Prostate gland (tissue), 2 donors: Measurements from ENCODE around the gene MAGI2. TPM values are rescaled to one million over a fixed set of nuclear protein-coding genes. Genes with fewer than 3 reads are reported as not detected.
A peak's percentile ranks its signal among the peaks of the same experiment; 100 is the strongest.

Source experiments
- DNase-seq: peaks from one replicate; pipeline ENCODE4 v3.0.0-alpha.2; 2019; ENCODE audit warnings: low spot score
- H3K27ac ChIP-seq, 2 donors: fragments of 200-600 bp; sonication (generic); 2 replicates each; pipeline ENCODE4 v1.5.1; 2017 to 2019
- H3K27me3 ChIP-seq: fragments of 200-600 bp; sonication (generic); replicated peaks from 2 replicates; pipeline ENCODE4 v1.5.1; 2019; ENCODE audit not compliant: insufficient read depth
- H3K36me3 ChIP-seq, 2 donors: fragments of 200-600 bp; sonication (generic); 1 replicate in 1 of 2; 2 replicates in 1 of 2; pipeline versions ENCODE4 v1.5.1 to v1.8.1; 2017 to 2019
- H3K4me1 ChIP-seq: fragments of 200-600 bp; sonication (generic); replicated peaks from 2 replicates; pipeline ENCODE4 v1.5.1; 2019
- H3K4me3 ChIP-seq, 2 donors: fragments of 200-600 bp; sonication (generic); 2 replicates each; pipeline ENCODE4 v1.5.1; 2017 to 2019
- H3K9me3 ChIP-seq: fragments of 200-600 bp; sonication (generic); 2 replicates; pipeline ENCODE4 v1.5.1; 2017
- POLR2A ChIP-seq: fragments of 450-650 bp; IDR thresholded peaks from one replicate; pipeline ENCODE4 v1.6.1; 2016; ENCODE audit warnings: antibody characterized with exemption, mild to moderate bottlenecking
- POLR2AphosphoS5 ChIP-seq: sonication (generic); formaldehyde crosslinking; IDR thresholded peaks from one replicate; pipeline ENCODE4 v1.6.1; 2017; ENCODE audit warnings: antibody characterized with exemption
- WGBS: methylation state at CpG from one replicate; pipeline ENCODE4 v1.1.5; 2018; 5-methylcytosine and 5-hydroxymethylcytosine counted together
- intact Hi-C: fragments of 100-400 bp; cut with DNase I; formaldehyde crosslinking; loops from one replicate; pipeline ENCODE4 v1.14.2; 2022
- total RNA-seq, 2 donors: library from RNA; depleted of rRNA; stranded (reverse); fragments of >200 nt; gene quantifications; one replicate each; pipeline ENCODE4 v1.1.0, GENCODE V29; 2016
- TF ChIP-seq, protein P1 (sequence below), 4 experiments: fragments of 200-600 bp in 2 of 4; fragments of 450-650 bp in 2 of 4; sonication (generic) in 2 of 4; IDR thresholded peaks; 1 replicate in 3 of 4; 2 replicates in 1 of 4; pipeline ENCODE4 v1.5.1; 2016 to 2019; ENCODE audit warnings: antibody characterized with exemption in 4 of 4, mild to moderate bottlenecking in 2 of 4, moderate library complexity in 2 of 4

The MAGI2 gene
- 10 to 100 TPM; 27.1 to 31.3 TPM for total RNA-seq

DNA sequence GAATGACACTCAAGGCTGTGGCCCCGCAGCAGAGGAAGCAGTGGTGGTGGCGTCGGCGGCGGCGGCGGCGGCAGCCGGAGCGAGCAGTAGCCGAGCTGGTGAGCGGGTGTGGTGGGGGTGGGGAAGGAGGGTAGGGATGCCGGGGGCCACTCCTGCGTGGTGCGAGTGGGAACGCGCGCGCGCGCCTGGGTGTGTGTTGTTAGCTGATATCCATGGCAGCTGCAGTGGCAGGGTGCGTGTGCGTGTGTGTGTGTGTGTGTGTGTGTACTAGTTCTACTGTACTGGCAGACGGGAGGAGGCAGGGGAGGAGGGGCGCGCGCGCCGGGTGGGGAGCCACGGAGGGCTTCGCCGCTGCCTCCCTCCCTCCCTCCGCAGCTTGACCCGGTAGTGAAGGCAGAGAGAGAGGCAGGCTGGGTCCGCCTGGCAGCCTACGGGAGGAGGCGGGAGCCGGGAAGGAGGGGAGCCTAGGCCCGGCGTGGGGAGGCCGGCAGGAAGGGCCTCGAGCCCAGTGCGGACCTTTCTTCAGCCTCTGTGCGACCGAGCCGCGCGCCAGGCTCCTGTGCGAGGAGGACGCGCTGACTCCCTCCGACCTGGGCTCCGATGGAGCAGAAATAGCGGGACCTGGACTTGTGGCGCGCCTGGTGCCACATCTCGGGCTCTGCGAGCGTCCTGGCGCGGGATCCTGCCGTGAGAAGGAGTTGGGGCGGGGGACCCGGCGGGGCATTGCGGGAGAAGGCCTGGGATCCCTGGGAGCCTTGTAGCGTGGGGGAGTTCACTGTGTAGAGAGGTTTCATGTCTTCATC lies at the start of gene MAGI2:
TSS of gene MAGI2 (minus strand) at position 110 of the 803 bp plus-strand sequence. CDS start 347 bp downstream, outside the sequence.
- WGBS: under 1% methylated on average over 66 of the region's 67 CpGs
- Histone ChIP-seq H3K9me3 (no peaks in the 10 kb centered on the region), H3K4me3 (peak within 1 kb of the TSS; percentile 52 to 58), H3K27me3 (no peaks in the 10 kb centered on the region), H3K4me1 (no peaks in the 10 kb centered on the region), H3K36me3 (no peaks in the 10 kb centered on the region), H3K27ac (peak within 1 kb of the TSS; percentile 89 to 90)
- peak; percentile 47 for TF ChIP-seq POLR2AphosphoS5
- TF ChIP-seq, protein P1, sequence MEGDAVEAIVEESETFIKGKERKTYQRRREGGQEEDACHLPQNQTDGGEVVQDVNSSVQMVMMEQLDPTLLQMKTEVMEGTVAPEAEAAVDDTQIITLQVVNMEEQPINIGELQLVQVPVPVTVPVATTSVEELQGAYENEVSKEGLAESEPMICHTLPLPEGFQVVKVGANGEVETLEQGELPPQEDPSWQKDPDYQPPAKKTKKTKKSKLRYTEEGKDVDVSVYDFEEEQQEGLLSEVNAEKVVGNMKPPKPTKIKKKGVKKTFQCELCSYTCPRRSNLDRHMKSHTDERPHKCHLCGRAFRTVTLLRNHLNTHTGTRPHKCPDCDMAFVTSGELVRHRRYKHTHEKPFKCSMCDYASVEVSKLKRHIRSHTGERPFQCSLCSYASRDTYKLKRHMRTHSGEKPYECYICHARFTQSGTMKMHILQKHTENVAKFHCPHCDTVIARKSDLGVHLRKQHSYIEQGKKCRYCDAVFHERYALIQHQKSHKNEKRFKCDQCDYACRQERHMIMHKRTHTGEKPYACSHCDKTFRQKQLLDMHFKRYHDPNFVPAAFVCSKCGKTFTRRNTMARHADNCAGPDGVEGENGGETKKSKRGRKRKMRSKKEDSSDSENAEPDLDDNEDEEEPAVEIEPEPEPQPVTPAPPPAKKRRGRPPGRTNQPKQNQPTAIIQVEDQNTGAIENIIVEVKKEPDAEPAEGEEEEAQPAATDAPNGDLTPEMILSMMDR (IDR thresholded peaks at IDR 0.05): no peak
- intact Hi-C loops: loop anchor here (5.0 kb wide), 1 partner anchor 1431 kb away; no protein-coding TSS in a partner anchor
- peak; percentile 43 for DNase-seq

DNA sequence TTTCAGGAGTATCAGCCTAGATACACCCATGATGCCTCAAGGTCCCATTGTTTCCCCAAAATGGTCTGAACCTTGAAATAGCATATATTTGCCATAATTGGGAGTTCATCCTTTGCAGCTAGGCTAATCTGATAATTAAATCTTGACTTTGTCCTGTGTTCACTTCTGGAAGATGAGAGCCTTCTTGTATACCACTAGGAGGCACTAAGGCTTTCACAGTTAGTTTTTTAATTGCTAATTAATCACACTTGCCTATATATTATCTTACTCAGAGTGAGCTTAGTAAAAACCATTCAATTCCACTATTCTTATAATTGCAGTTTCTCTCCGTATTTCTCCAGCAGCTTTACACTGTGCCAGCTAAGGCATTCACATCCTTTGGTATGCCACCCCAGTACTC lies 48.7 kb upstream of the MAGI2 start:
- no peak for TF ChIP-seq POLR2AphosphoS5
- TF ChIP-seq, protein P1 (IDR thresholded peaks at IDR 0.05): no peak
- TF ChIP-seq POLR2A: no peak
- intact Hi-C loops: no loop called here
- Histone ChIP-seq H3K4me1 (no peaks in the 10 kb centered on the region), H3K27me3 (no peaks in the 10 kb centered on the region), H3K27ac (no peak overlapping the region), H3K9me3 (no peaks in the 10 kb centered on the region), H3K4me3 (no peak overlapping the region), H3K36me3 (no peaks in the 10 kb centered on the region)
- DNase-seq: no peak
- WGBS: 96% methylated on average over 1 of the region's 1 CpG

DNA sequence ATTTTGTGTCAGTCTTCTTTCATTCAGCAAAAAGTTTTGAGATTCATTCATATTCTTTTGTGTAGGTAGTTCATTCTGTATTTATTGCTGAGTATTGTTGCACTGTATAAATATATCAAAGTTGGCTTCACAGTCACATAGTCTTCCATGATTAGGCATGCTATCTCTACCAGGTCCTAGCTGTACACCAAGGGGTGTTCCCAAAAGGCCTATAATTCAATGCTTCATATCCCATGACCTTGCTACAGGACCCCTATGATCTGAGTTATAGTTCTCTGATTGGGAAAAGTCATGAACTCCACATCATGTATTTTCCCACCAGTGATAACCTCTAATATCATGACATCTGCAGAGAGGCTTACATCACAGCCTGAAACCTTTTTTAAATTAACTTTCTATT lies 47.3 kb upstream of the MAGI2 start:
- Histone ChIP-seq H3K27me3 (no peaks in the 10 kb centered on the region), H3K4me1 (no peaks in the 10 kb centered on the region), H3K9me3 (no peaks in the 10 kb centered on the region), H3K36me3 (no peaks in the 10 kb centered on the region), H3K27ac (no peak overlapping the region), H3K4me3 (no peak overlapping the region)
- TF ChIP-seq, protein P1 (IDR thresholded peaks at IDR 0.05): no peak
- TF ChIP-seq POLR2A (no peak), POLR2AphosphoS5 (no peak)
- intact Hi-C loops: no loop called here
- DNase-seq: no peak

DNA sequence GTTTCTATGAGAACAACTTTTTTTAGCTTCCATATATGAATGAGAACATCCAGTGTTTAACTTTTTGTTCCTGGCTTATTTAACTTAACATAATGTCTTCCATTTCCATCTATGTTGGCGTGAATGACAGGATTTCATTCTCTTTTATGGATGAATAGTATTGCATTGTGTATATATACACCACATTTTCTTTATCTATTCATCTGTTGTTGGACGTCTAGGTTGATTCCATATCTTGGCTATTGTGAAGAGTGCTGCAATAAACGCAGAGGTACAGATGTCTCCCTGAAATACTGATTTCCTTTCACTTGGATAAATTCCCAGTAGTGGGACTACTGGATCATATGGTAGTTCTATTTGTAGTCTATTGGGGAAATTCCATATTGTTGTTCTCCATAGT lies 44.3 kb upstream of the MAGI2 start:
- TF ChIP-seq POLR2AphosphoS5: no peak
- TF ChIP-seq, protein P1 (IDR thresholded peaks at IDR 0.05): no peak
- TF ChIP-seq POLR2A: no peak
- H3K27ac ChIP-seq: no peak overlapping the region
- no peaks in the 10 kb centered on the region for H3K27me3 ChIP-seq
- 62% methylated on average over 3 of the region's 3 CpGs for WGBS
- no peaks in the 10 kb centered on the region for H3K4me1 ChIP-seq
- intact Hi-C loops: no loop called here
- H3K4me3 ChIP-seq: no peak overlapping the region
- no peak for DNase-seq
- H3K36me3 ChIP-seq: no peaks in the 10 kb centered on the region
- H3K9me3 ChIP-seq: no peaks in the 10 kb centered on the region
